ENCODE data around the gene TOPORS.

TOPORS gene

DNA sequence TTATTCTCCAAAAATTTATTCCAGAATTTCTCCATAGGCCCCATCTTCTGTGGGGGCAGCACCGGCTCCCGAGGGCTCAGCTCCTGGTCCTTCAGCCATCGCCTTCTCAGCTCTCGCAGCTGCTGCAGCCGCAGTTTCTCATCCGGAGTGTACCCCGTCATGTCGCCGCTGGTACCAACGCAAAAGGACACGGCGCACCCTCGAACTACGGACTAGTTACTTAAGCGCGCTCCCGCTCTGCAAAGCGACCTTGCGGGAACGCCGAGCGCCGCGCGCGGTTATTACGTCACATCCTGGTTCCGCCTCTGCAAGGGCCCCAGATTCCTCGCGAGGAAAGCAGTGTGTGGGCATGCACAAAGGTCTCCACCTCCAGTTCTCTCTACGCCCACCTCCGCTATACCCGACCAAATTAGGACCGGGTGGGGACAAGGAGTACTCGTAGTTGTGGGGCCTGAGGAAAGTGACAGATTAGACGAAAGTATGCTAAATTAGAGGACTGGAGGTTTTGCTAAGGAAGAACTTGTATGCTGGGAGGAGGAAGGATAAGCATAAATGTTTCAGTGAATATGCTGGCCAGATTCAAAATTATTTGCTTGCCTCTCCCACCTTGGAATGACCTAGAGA is 20.6 kb upstream of the TOPORS start, which contains the start of gene NDUFB6:
TSS of gene NDUFB6 (minus strand) at position 260 of the 624 bp plus-strand sequence. CDS start at position 161, 99 bp downstream.
- peak; percentile 96 for ATAC-seq
- TF ChIP-seq, protein P1, sequence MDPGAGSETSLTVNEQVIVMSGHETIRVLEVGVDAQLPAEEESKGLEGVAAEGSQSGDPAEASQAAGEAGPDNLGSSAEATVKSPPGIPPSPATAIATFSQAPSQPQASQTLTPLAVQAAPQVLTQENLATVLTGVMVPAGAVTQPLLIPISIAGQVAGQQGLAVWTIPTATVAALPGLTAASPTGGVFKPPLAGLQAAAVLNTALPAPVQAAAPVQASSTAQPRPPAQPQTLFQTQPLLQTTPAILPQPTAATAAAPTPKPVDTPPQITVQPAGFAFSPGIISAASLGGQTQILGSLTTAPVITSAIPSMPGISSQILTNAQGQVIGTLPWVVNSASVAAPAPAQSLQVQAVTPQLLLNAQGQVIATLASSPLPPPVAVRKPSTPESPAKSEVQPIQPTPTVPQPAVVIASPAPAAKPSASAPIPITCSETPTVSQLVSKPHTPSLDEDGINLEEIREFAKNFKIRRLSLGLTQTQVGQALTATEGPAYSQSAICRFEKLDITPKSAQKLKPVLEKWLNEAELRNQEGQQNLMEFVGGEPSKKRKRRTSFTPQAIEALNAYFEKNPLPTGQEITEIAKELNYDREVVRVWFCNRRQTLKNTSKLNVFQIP (CRISPR knock-in tag; IDR thresholded peaks at IDR 0.05; ENCODE audit: borderline replicate concordance, low read depth), result no peak
- TF ChIP-seq ISL1 (CRISPR knock-in tag; IDR thresholded peaks at IDR 0.05) (no peak), SNAI2 (CRISPR knock-in tag; IDR thresholded peaks at IDR 0.05) (no peak), ZNF70 (CRISPR knock-in tag; IDR thresholded peaks at IDR 0.05) (no peak; the same call in 1 of the 2 replicates), ESRRG (CRISPR knock-in tag; IDR thresholded peaks at IDR 0.05) (no peak), ZC3H10 (CRISPR knock-in tag; IDR thresholded peaks at IDR 0.05) (no peak), OSR1 (CRISPR knock-in tag; IDR thresholded peaks at IDR 0.05) (no peak), CSDC2 (CRISPR knock-in tag; IDR thresholded peaks at IDR 0.05) (no peak), GLIS3 (CRISPR knock-in tag; IDR thresholded peaks at IDR 0.05) (no peak), ZNF8 (CRISPR knock-in tag; IDR thresholded peaks at IDR 0.05) (no peak), TOX (CRISPR knock-in tag; IDR thresholded peaks at IDR 0.05; ENCODE audit: borderline replicate concordance) (no peak), ZFP30 (CRISPR knock-in tag; IDR thresholded peaks at IDR 0.05) (no peak), RARB (CRISPR knock-in tag; IDR thresholded peaks at IDR 0.05) (no peak)
- TF ChIP-seq, protein P2, sequence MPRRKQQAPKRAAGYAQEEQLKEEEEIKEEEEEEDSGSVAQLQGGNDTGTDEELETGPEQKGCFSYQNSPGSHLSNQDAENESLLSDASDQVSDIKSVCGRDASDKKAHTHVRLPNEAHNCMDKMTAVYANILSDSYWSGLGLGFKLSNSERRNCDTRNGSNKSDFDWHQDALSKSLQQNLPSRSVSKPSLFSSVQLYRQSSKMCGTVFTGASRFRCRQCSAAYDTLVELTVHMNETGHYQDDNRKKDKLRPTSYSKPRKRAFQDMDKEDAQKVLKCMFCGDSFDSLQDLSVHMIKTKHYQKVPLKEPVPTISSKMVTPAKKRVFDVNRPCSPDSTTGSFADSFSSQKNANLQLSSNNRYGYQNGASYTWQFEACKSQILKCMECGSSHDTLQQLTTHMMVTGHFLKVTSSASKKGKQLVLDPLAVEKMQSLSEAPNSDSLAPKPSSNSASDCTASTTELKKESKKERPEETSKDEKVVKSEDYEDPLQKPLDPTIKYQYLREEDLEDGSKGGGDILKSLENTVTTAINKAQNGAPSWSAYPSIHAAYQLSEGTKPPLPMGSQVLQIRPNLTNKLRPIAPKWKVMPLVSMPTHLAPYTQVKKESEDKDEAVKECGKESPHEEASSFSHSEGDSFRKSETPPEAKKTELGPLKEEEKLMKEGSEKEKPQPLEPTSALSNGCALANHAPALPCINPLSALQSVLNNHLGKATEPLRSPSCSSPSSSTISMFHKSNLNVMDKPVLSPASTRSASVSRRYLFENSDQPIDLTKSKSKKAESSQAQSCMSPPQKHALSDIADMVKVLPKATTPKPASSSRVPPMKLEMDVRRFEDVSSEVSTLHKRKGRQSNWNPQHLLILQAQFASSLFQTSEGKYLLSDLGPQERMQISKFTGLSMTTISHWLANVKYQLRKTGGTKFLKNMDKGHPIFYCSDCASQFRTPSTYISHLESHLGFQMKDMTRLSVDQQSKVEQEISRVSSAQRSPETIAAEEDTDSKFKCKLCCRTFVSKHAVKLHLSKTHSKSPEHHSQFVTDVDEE (CRISPR knock-in tag; IDR thresholded peaks at IDR 0.05), result no peak
- TF ChIP-seq, protein P3, sequence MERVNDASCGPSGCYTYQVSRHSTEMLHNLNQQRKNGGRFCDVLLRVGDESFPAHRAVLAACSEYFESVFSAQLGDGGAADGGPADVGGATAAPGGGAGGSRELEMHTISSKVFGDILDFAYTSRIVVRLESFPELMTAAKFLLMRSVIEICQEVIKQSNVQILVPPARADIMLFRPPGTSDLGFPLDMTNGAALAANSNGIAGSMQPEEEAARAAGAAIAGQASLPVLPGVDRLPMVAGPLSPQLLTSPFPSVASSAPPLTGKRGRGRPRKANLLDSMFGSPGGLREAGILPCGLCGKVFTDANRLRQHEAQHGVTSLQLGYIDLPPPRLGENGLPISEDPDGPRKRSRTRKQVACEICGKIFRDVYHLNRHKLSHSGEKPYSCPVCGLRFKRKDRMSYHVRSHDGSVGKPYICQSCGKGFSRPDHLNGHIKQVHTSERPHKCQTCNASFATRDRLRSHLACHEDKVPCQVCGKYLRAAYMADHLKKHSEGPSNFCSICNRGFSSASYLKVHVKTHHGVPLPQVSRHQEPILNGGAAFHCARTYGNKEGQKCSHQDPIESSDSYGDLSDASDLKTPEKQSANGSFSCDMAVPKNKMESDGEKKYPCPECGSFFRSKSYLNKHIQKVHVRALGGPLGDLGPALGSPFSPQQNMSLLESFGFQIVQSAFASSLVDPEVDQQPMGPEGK (CRISPR knock-in tag; IDR thresholded peaks at IDR 0.05; ENCODE audit: borderline replicate concordance), result no peak

DNA sequence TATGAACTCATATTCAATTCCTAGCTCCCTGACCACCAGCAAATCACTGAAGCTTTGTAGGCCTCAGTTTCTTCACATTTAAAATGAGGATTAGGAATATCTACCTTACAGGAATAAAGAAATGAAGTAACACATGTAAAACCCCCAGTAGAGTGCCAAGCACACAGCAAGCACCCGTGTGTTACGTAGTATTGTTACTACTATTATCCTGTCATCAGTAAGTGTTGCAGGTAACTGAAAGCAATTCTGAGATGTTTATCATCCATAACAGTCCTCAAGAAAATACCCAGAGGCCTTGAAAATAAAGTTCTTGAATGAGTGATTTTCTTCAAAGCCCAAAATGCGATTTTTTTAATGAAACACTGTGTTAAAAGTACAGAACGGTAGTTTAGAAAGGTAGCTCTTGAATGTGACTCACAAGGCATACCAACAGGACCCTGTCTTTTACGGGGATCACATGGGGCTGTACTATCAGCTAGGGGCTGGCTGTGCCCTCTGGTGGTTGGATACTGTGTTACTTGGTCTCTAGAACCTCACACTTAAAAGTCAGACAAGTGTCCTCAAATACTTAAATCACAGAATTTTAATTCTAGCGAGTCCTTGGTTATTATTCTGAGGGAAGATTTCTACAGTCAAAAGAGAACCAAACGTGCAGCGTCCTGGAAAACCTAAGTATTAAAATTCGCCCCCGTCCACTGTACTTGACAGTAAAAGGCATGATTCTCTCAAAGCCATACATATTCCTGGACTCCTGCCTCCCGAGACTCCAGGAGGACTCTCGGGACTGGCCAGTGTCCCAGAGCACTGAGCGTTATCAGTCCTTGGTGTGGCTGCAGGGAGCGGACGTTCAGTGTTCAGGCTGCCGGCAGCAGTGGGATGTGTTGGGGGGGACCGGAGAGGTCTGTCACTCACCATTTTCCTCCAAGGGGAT is 19.8 kb upstream of the TOPORS start:
- TF ChIP-seq OSR1 (CRISPR knock-in tag; IDR thresholded peaks at IDR 0.05) (no peak), ZNF70 (CRISPR knock-in tag; IDR thresholded peaks at IDR 0.05) (no peak), ZNF565 (CRISPR knock-in tag; conservative IDR thresholded peaks at IDR 0.05; ENCODE audit: low read depth) (no peak), GLIS3 (CRISPR knock-in tag; IDR thresholded peaks at IDR 0.05) (no peak), TCF4 (CRISPR knock-in tag; IDR thresholded peaks at IDR 0.05; ENCODE audit: borderline replicate concordance) (no peak), SNAI2 (CRISPR knock-in tag; IDR thresholded peaks at IDR 0.05) (no peak), ISL1 (CRISPR knock-in tag; IDR thresholded peaks at IDR 0.05) (no peak), BACH2 (CRISPR knock-in tag; IDR thresholded peaks at IDR 0.05; ENCODE audit: borderline replicate concordance) (no peak), RARB (CRISPR knock-in tag; IDR thresholded peaks at IDR 0.05) (no peak), PPARA (CRISPR knock-in tag; IDR thresholded peaks at IDR 0.05; ENCODE audit: borderline replicate concordance) (no peak)
- TF ChIP-seq, protein P4, sequence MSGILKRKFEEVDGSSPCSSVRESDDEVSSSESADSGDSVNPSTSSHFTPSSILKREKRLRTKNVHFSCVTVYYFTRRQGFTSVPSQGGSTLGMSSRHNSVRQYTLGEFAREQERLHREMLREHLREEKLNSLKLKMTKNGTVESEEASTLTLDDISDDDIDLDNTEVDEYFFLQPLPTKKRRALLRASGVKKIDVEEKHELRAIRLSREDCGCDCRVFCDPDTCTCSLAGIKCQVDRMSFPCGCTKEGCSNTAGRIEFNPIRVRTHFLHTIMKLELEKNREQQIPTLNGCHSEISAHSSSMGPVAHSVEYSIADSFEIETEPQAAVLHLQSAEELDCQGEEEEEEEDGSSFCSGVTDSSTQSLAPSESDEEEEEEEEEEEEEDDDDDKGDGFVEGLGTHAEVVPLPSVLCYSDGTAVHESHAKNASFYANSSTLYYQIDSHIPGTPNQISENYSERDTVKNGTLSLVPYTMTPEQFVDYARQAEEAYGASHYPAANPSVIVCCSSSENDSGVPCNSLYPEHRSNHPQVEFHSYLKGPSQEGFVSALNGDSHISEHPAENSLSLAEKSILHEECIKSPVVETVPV (CRISPR knock-in tag; IDR thresholded peaks at IDR 0.05), result no peak
- TF ChIP-seq, protein P3 (CRISPR knock-in tag; IDR thresholded peaks at IDR 0.05; ENCODE audit: borderline replicate concordance), result no peak
- TF ChIP-seq, protein P1 (CRISPR knock-in tag; IDR thresholded peaks at IDR 0.05; ENCODE audit: borderline replicate concordance, low read depth), result no peak

More for the DNA sequence above, 19.8 kb upstream of the TOPORS start:
- ATAC-seq, result peak; percentile 95
